K562 (cell line): ENCODE measurements around the gene MAST4. TPM values are rescaled to one million over a fixed set of nuclear protein-coding genes. Genes with fewer than 3 reads are reported as not detected.

ENCODE experiments used
- ATAC-seq: fragments of 200-7000 bp; cut with Tn5 transposase; 3 replicates; pipeline ENCODE4 v1.9.1; 2020; ENCODE audit warnings: moderate library complexity
- BruUV-seq: library from RNA; stranded (reverse); fragments of 400-500 nt; replicated peaks from 2 replicates; lab custom pipeline; 2021; lab: Mats Ljungman, UMichigan
- CTCF ChIA-PET: fragments of 300-600 bp; formaldehyde crosslinking; extraction: SDS; loops from one replicate; lab custom pipeline; 2021; ENCODE audit warnings: low intra/inter-chr PET ratio; lab: Yijun Ruan, JAX
- POLR2A ChIA-PET: fragments of 300-600, 350-650 bp; sonication (Branson Sonifier 250); formaldehyde crosslinking; extraction: SDS; loops from one replicate; lab custom pipeline; 2021; ENCODE audit warnings: antibody characterized with exemption, inconsistent platforms; lab: Yijun Ruan, JAX
- DNase-seq, 4 experiments: peaks; one replicate each; pipeline versions ENCODE4 v3.0.0 to v3.0.0-alpha.2; 2011 to 2018; ENCODE audit warnings: low spot score in 3 of 4, mixed read lengths in 3 of 4; ENCODE audit errors: extremely low read depth in 1 of 4
- FAIRE-seq: peaks from 2 replicates; lab custom pipeline; 2011; peaks lifted over from hg19 to GRCh38; lab: Jason Lieb, UNC
- H2AFZ ChIP-seq: 2 replicates; pipeline ENCODE4 v1.6.0; 2011; ENCODE audit warnings: low read depth, low read length, control low read depth, inconsistent platforms
- H3K27ac ChIP-seq: fragments of 200-600 bp; 3 replicates; pipeline ENCODE4 v1.8.0; 2011; ENCODE audit warnings: low read depth, mild to moderate bottlenecking, control low read depth, inconsistent platforms, low read length, moderate library complexity, mixed read lengths; ENCODE audit errors: extremely low read depth
- H3K27me3 ChIP-seq, 2 experiments: fragments of 300-600 bp in 1 of 2; 2 replicates in 1 of 2; 3 replicates in 1 of 2; pipeline versions ENCODE4 v1.6.0 to v1.8.0; 2011; ENCODE audit warnings: inconsistent platforms in 2 of 2, low read length in 2 of 2, mild to moderate bottlenecking in 1 of 2, mixed read lengths in 1 of 2, moderate library complexity in 1 of 2; ENCODE audit not compliant: control insufficient read depth in 2 of 2, insufficient read depth in 2 of 2
- H3K36me3 ChIP-seq: fragments of 300-600 bp; 3 replicates; pipeline ENCODE4 v1.8.0; 2011; ENCODE audit warnings: mild to moderate bottlenecking, low read length, inconsistent platforms; ENCODE audit not compliant: control insufficient read depth, insufficient read depth
- H3K4me1 ChIP-seq, 2 experiments: fragments of 200-600 bp in 1 of 2; replicated peaks in 1 of 2; 2 replicates in 1 of 2; 3 replicates in 1 of 2; pipeline versions ENCODE4 v1.5.1 to v1.8.0; 2011; ENCODE audit warnings: inconsistent platforms in 2 of 2, low read length in 2 of 2, mild to moderate bottlenecking in 1 of 2, mixed read lengths in 1 of 2, moderate library complexity in 1 of 2; ENCODE audit not compliant: control insufficient read depth in 2 of 2, insufficient read depth in 2 of 2
- H3K4me2 ChIP-seq: 2 replicates; pipeline ENCODE4 v1.6.1; 2011; ENCODE audit warnings: low read length, control low read depth, inconsistent platforms, mixed read lengths; ENCODE audit not compliant: insufficient read depth
- H3K4me3 ChIP-seq: fragments of 200-600 bp; sonication (generic), shearing (Covaris generic); 2 replicates; pipeline ENCODE4 v1.5.1; 2016; ENCODE audit warnings: control low read depth, inconsistent platforms
- H3K79me2 ChIP-seq: fragments of 200-600 bp; 3 replicates; pipeline ENCODE4 v1.8.0; 2011; ENCODE audit warnings: low read length, inconsistent platforms; ENCODE audit not compliant: control insufficient read depth, insufficient read depth
- H3K9ac ChIP-seq, 2 experiments: 2 replicates each; pipeline versions ENCODE4 v1.6.0 to v1.6.1; 2011; ENCODE audit warnings: low read depth in 2 of 2, low read length in 2 of 2, control low read depth in 1 of 2, inconsistent platforms in 1 of 2, mild to moderate bottlenecking in 1 of 2, mixed read lengths in 1 of 2; ENCODE audit not compliant: insufficient read depth in 1 of 2
- H3K9me1 ChIP-seq: one replicate; pipeline ENCODE4 v1.6.0; 2011; ENCODE audit warnings: inconsistent platforms, mild to moderate bottlenecking, low read length, moderate library complexity; ENCODE audit not compliant: control insufficient read depth, insufficient read depth
- H3K9me3 ChIP-seq: replicated peaks from 2 replicates; pipeline ENCODE4 v1.5.1; 2011; ENCODE audit warnings: low read depth, low read length, inconsistent platforms; ENCODE audit not compliant: control insufficient read depth, insufficient read depth
- H4K20me1 ChIP-seq: replicated peaks from 2 replicates; pipeline ENCODE4 v1.6.1; 2011; ENCODE audit warnings: low read length, inconsistent platforms, mixed read lengths; ENCODE audit not compliant: control insufficient read depth, insufficient read depth
- COPS2 ChIP-seq: fragments of 450-650 bp; conservative IDR thresholded peaks from 2 replicates; pipeline ENCODE4 v1.6.1; 2016; ENCODE audit warnings: mild to moderate bottlenecking, moderate library complexity
- CSDE1 ChIP-seq, 2 experiments: fragments of 450-650 bp; IDR thresholded peaks; 2 replicates each; pipeline ENCODE4 v1.6.1; 2016; ENCODE audit warnings: mild to moderate bottlenecking in 1 of 2
- ESRRB ChIP-seq: fragments of 250-450 bp; sonication (Bioruptor Pico); IDR thresholded peaks from 2 replicates; pipeline ENCODE4 v1.5.0; 2020; ENCODE audit warnings: mild to moderate bottlenecking, moderate library complexity, borderline replicate concordance
- FOXA1 ChIP-seq: fragments of 450-650 bp; IDR thresholded peaks from 2 replicates; pipeline ENCODE4 v1.6.1; 2016; ENCODE audit warnings: mild to moderate bottlenecking, borderline replicate concordance
- HNRNPUL1 ChIP-seq: fragments of 200-400 bp; formaldehyde crosslinking; IDR thresholded peaks from 2 replicates; pipeline ENCODE4 v1.6.1; 2017; ENCODE audit warnings: low read length
- MAFF ChIP-seq: IDR thresholded peaks from 2 replicates; pipeline ENCODE4 v1.6.1; 2012; ENCODE audit warnings: low read length, improper control_type of control experiment
- MTF1 ChIP-seq: fragments of 250-450 bp; sonication (Bioruptor Pico); IDR thresholded peaks from 2 replicates; pipeline ENCODE4 v1.9.0; 2021; ENCODE audit warnings: moderate library complexity, mild to moderate bottlenecking, inconsistent platforms, borderline replicate concordance
- NELFE ChIP-seq: IDR thresholded peaks from 2 replicates; pipeline ENCODE4 v1.6.1; 2011; ENCODE audit warnings: mild to moderate bottlenecking; ENCODE audit not compliant: insufficient read depth, insufficient read length
- NFATC3 ChIP-seq: fragments of 450-650 bp; IDR thresholded peaks from 2 replicates; pipeline ENCODE4 v1.6.1; 2017; ENCODE audit warnings: mild to moderate bottlenecking
- NFIC ChIP-seq: fragments of 450-650 bp; IDR thresholded peaks from 2 replicates; pipeline ENCODE4 v1.6.1; 2017; ENCODE audit warnings: mild to moderate bottlenecking, inconsistent platforms
- NFYB ChIP-seq: IDR thresholded peaks from 2 replicates; pipeline ENCODE4 v1.6.1; 2011; ENCODE audit warnings: mild to moderate bottlenecking, moderate library complexity; ENCODE audit not compliant: insufficient read length; ENCODE audit errors: extremely low read depth
- POLR2G ChIP-seq: fragments of 200-400 bp; formaldehyde crosslinking; IDR thresholded peaks from 2 replicates; pipeline ENCODE4 v1.6.1; 2017; ENCODE audit warnings: low read depth, mild to moderate bottlenecking, antibody characterized with exemption, low read length, moderate library complexity
- SLC30A9 ChIP-seq: fragments of 250-450 bp; sonication (Bioruptor Pico); IDR thresholded peaks from 2 replicates; pipeline ENCODE4 v1.8.0; 2022; ENCODE audit warnings: mild to moderate bottlenecking, moderate library complexity
- SMAD2 ChIP-seq: fragments of 150-350 bp; IDR thresholded peaks from 2 replicates; pipeline ENCODE4 v1.6.1; 2014; ENCODE audit warnings: low read depth, mild to moderate bottlenecking, low read length
- SPI1 ChIP-seq: IDR thresholded peaks from 2 replicates; pipeline ENCODE4 v1.6.1; 2011; ENCODE audit warnings: low read depth, low read length, control low read depth, borderline replicate concordance
- ZNF174 ChIP-seq: fragments of 250-450 bp; sonication (Bioruptor Pico); IDR thresholded peaks from 2 replicates; pipeline ENCODE4 v1.4.0; 2020; ENCODE audit warnings: mild to moderate bottlenecking
- ZNF696 ChIP-seq: fragments of 250-450 bp; sonication (Bioruptor Pico); conservative IDR thresholded peaks from 2 replicates; pipeline ENCODE4 v1.4.0; 2020; ENCODE audit warnings: mild to moderate bottlenecking, moderate library complexity
- ZSCAN32 ChIP-seq: fragments of 450-650 bp; formaldehyde crosslinking; IDR thresholded peaks from 2 replicates; pipeline ENCODE4 v1.4.0; 2020; ENCODE audit warnings: mild to moderate bottlenecking, moderate library complexity
- WGBS: fragments of 100-300 bp; shearing (Covaris generic); methylation state at CpG from one replicate; pipeline ENCODE4 v1.1.6; 2016; ENCODE audit warnings: low coverage, mixed read lengths; ENCODE audit not compliant: insufficient coverage; ENCODE audit errors: missing lambda C conversion rate; 5-methylcytosine and 5-hydroxymethylcytosine counted together
- in situ Hi-C: fragments of 300-500 bp; cut with MboI; formaldehyde crosslinking; loops from 4 replicates; pipeline ENCODE4 v1.15.0; 2018; ENCODE audit warnings: inconsistent platforms, mixed read lengths
- intact Hi-C: fragments of 100-400 bp; cut with micrococcal nuclease; formaldehyde crosslinking; loops from 2 replicates; pipeline ENCODE4 v1.14.2; 2022
- polyA plus RNA-seq, 8 experiments: library from polyadenylated mRNA; depleted of rRNA in 4 of 8; stranded (reverse) in 5 of 8; unstranded in 3 of 8; fragments of >200 nt; fragmentation: Nextera tagmentation in 2 of 8; fragmentation: Illumina TruSeq in 1 of 8; extraction: Ambion mirVana in 2 of 8; extraction: Trizol in 1 of 8; gene quantifications; 2 replicates each; pipeline versions ENCODE4 v1.2.1 to v1.2.3, GENCODE V29; 2011 to 2014; ENCODE audit warnings: inconsistent platforms in 1 of 8, missing spikeins in 1 of 8
- total RNA-seq, 7 experiments: library from RNA; depleted of rRNA in 6 of 7; stranded (reverse); fragments of >200 nt in 6 of 7; fragmentation: Illumina TruSeq in 2 of 7; extraction: Trizol in 2 of 7; gene quantifications; 2 replicates each; pipeline versions ENCODE4 v1.2.1 to v1.2.3, GENCODE V29; 2011 to 2021; ENCODE audit warnings: low replicate concordance in 1 of 7
- TF ChIP-seq, protein P1 (sequence below): fragments of 450-650 bp; IDR thresholded peaks from 2 replicates; pipeline ENCODE4 v1.6.1; 2016; ENCODE audit warnings: low read depth, mild to moderate bottlenecking, moderate library complexity

Gene MAST4
- total and polyA plus RNA-seq, 9 of the 15 experiments (the other 6 are each of a cell fraction or from before 2014, with no cell fraction given) = 0.88 to 10.1 (median 5.2) TPM

DNA sequence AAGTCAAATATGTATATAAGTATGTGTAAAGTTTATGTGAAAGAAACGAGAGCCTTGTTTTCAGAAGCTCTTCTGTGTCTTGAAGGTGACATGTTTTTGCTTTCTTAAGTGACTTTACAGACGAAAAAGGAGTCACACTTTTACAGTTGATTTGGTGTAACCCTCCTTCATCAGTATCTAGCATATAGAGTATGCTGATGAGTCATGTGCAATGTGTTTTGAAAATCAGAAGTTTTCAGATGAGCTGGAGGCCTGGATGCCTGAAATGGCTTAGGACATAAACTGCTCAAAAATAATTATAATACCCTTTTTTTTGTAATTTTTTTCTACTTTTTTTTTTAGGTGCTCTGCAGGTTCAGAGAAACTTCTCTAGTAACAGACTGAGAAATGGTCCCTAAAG is 390.9 kb downstream of the MAST4 start:
- no peak for ATAC-seq
- no peaks in the 10 kb centered on the region for H3K4me1 ChIP-seq

DNA sequence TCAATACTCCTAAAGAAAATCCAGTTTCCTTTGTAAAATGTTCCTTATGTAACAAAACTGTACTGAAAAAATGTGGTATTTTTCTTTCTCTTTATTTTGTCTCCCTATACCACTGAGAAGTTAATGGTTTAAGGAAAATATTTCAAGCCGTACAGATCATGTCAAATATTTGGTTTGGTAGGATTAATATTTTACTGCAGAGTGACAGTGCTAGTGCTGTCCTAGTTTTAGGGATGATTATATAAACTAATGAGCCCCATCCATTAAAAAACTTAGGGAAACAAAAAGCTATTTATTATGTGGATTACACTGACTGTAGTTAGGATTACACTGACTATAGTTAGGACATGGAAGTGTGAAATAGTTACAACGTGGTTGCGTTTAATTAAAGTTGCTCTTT is 391.3 kb downstream of the MAST4 start:
- no peak overlapping the region for H3K4me3 ChIP-seq
- H3K79me2 ChIP-seq = no peaks in the 10 kb centered on the region
- no peaks in the 10 kb centered on the region for H3K4me1 ChIP-seq
- H3K4me2 ChIP-seq = no peak overlapping the region
- peaks cover 0 to 7% of the 10 kb centered on the region in 2 experiments; a peak in 2 of 5 replicates for H3K27me3 ChIP-seq
- TF ChIP-seq HNRNPUL1 (no peak), ESRRB (CRISPR knock-in tag) (no peak), ZNF696 (no peak), SMAD2 (no peak), NFYB (no peak), ZNF174 (CRISPR knock-in tag) (no peak), NFATC3 (no peak), NELFE (no peak), POLR2G (no peak), NFIC (no peak), MAFF (no peak), CSDE1 (IDR thresholded peaks at IDR 0.05) (no peak), FOXA1 (no peak)
- no peaks in the 10 kb centered on the region for H3K9me3 ChIP-seq
- no peak overlapping the region for H2AFZ ChIP-seq
- H3K36me3 ChIP-seq = no peaks in the 10 kb centered on the region
- FAIRE-seq (no peak), ATAC-seq (no peak), DNase-seq (no peak)
- 61% methylated on average over 3 of the region's 3 CpGs for WGBS
- H4K20me1 ChIP-seq = no peaks in the 10 kb centered on the region
- in situ Hi-C loops (no loop called here), intact Hi-C loops (loop anchor here (5.0 kb wide), 1 partner anchor 220 kb away; no protein-coding TSS in a partner anchor)
- no TSS peak for BruUV-seq
- POLR2A ChIA-PET = no interaction called here
- H3K9me1 ChIP-seq = no peaks in the 10 kb centered on the region
- H3K27ac ChIP-seq = no peak overlapping the region
- no peak overlapping the region for H3K9ac ChIP-seq
- CTCF ChIA-PET = no interaction called here

More for the DNA sequence above, 390.9 kb downstream of the MAST4 start:
- Histone ChIP-seq H3K27me3 (peaks cover 0 to 3% of the 10 kb centered on the region in 2 experiments; a peak in 2 of 5 replicates), H3K9me3 (no peaks in the 10 kb centered on the region), H3K4me2 (no peak overlapping the region), H3K27ac (no peak overlapping the region), H3K4me3 (no peak overlapping the region), H3K9ac (no peak overlapping the region), H2AFZ (no peak overlapping the region), H3K36me3 (no peaks in the 10 kb centered on the region), H3K79me2 (no peaks in the 10 kb centered on the region), H4K20me1 (no peaks in the 10 kb centered on the region), H3K9me1 (no peaks in the 10 kb centered on the region)
- TF ChIP-seq ZSCAN32 (CRISPR knock-in tag) (no peak), SPI1 (no peak), SLC30A9 (CRISPR knock-in tag) (no peak), MTF1 (CRISPR knock-in tag) (no peak), COPS2 (no peak), ZNF174 (CRISPR knock-in tag) (no peak)
- TF ChIP-seq, protein P1, sequence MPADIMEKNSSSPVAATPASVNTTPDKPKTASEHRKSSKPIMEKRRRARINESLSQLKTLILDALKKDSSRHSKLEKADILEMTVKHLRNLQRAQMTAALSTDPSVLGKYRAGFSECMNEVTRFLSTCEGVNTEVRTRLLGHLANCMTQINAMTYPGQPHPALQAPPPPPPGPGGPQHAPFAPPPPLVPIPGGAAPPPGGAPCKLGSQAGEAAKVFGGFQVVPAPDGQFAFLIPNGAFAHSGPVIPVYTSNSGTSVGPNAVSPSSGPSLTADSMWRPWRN = no peak
- ChIA-PET POLR2A (no interaction called here), CTCF (no interaction called here)
- WGBS = 6% methylated on average over 2 of the region's 2 CpGs
- FAIRE-seq (no peak), DNase-seq (no peak)
- in situ Hi-C loops (no loop called here), intact Hi-C loops (loop anchor here (5.0 kb wide), 1 partner anchor 220 kb away; no protein-coding TSS in a partner anchor)
- BruUV-seq = no TSS peak
